GM18517 (cell line): Measurements from ENCODE around the gene EPHA5.

Source experiments
- ATAC-seq: cut with Tn5 transposase; IDR thresholded peaks from one replicate; pipeline ENCODE4 v1.9.1; 2021; ENCODE audit warnings: mild to moderate bottlenecking, moderate library complexity; ENCODE audit not compliant: unreplicated experiment

EPHA5 gene

GRCh38 chr4:65635051-65635821, 35.1 kb downstream of the EPHA5 start:
- no peak for ATAC-seq

DNA sequence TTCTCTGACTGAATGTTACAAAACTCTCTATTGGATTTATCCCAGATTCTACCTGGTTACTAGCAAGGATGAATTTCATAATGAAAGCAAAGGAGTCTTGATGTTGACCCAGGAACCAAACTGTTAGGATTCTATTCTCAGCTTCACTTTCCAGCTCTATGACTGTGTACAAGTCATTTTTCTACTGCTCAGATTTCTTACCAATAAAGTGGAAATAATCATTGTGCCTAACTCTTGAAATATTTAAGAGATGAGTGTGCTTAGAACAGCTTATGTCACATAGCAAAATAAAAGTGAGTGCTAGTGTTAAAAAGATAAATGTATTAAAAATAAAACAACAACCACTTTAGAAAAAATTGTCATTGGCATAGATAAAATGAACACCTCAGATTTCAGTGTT, 45.6 kb downstream of the EPHA5 start:
- ATAC-seq, result no peak

- no peak for ATAC-seq
These were observed 46.8 kb downstream of the EPHA5 start for GRCh38 chr4:65623506-65623905.

- ATAC-seq, result no peak
These were observed 52.9 kb downstream of the EPHA5 start for GRCh38 chr4:65617416-65617815.

GRCh38 chr4:65604515-65604914, 65.8 kb downstream of the EPHA5 start:
- ATAC-seq, result no peak

- ATAC-seq, result no peak
These were observed 69.6 kb downstream of the EPHA5 start for GRCh38 chr4:65600656-65601055.

- ATAC-seq, result no peak
These were observed 70.9 kb downstream of the EPHA5 start for GRCh38 chr4:65599340-65599739.

DNA sequence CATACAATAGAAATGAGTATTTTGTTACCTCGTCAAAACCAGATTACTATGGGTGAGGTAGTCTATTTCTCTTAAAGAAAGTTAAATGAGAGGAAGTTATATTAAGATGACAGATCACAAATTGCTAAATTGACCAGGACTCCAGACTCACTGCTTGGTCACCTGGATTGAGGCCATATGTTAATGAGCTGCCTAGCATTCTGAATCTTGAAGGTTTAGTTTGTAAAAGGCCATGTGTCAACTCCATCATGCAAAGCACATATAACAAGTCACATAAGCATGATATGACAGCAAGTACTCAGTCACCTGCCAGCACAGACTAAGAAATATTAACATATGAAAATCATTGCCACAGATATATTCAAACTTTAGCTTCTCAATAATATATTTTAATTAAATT, 72.6 kb downstream of the EPHA5 start:
- no peak for ATAC-seq

DNA sequence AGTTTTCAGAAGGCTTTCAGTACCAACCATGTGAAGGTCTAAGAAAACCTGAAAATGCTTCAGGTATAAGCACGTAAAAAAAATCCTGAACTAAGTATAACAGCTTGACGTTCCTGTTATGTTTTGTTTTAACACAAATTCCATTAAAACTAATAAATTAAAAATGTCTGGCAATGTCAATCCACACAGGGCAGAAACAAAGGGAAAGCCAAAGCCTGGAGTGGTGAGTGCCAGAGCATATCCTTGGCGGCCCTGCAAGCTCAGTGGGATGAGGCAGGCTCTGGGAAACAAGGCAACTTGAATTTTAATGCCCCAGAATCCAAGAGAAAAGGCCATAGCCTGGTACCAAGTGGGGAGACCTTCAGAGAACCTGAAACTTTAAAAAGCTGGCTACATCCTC, 78.2 kb downstream of the EPHA5 start:
- no peak for ATAC-seq

GRCh38 chr4:65589921-65590320, 80.4 kb downstream of the EPHA5 start:
- no peak for ATAC-seq

- no peak for ATAC-seq
These were observed 81.0 kb downstream of the EPHA5 start for GRCh38 chr4:65589331-65589730.

DNA sequence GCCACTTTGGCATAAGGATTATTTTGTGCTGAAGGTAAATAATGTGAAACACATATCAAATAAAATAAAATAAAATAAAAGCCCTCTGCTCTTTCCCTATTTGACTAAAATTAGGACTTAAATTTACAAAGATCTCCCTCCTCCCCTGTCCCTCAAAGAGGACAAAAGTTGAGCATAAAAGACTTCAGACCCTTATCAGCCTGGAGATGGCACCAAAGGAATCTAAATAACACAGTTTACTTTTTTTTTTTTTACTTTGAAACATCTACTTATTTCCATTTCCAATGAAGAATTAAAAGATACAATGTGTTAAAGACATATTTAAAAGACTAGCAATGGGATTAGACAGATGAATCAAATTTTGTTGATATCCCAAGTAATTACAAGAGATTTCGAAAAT, 89.7 kb downstream of the EPHA5 start:
- ATAC-seq, result no peak

GRCh38 chr4:65566473-65566872, 103.8 kb downstream of the EPHA5 start:
- no peak for ATAC-seq

DNA sequence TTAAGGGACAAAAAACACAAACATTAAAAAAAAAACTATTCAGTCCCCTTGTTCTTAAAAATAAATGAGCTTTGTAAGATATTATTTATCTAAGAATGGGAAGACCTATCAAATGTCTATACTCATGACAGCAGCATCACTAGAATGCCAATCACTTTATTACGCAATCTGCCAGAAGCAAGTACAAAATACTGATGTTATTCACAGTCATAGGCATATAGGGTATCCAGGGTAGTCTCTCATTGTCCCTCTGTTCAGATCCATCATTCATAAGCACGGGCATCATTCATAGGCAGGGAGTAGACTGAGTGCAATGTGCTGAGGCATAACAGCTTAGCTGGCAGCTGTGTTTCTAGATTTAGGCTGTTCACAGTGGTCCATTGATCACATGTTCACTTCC, 109.1 kb downstream of the EPHA5 start:
- no peak for ATAC-seq

GRCh38 chr4:65559270-65559669, 111.0 kb downstream of the EPHA5 start:
- ATAC-seq, result no peak

DNA sequence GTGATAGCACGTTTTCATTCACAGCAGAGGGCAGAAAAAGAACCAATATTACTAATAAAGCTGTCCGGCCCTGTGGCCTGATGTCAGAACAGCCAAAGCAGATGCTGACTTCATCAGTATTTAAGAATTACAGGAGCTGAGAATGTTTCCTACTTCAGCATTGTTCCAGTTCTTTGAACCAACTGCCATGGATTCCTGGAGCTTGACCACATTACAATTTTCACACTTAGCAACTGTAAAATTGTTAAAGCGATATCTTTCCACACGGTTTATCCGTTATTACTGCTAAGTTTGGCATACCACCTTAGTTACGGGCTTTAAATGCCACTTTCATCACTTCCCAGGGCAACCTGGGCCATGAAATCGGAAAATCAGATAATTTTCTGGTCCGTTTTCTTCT, 118.2 kb downstream of the EPHA5 start:
- ATAC-seq, result no peak

DNA sequence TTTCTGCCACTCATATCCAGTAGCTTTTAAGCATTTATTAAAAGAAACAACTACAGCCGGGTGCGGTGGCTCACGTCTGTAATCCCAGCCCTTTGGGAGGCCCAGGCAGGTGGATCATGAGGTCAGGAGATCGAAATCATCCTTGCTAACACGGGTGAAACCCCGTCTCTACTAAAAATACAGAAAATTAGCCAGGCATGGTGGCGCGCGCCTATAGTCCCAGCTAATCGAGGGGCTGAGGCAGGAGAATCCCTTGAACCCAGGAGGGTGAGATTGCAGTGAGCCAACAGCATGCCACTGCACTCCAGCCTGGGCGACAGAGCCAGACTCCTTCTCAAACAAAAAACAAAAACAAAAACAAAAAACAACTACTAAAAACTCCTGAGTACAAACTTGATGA, 119.8 kb downstream of the EPHA5 start:
- ATAC-seq, result no peak

- ATAC-seq, result no peak
These were observed 123.3 kb downstream of the EPHA5 start for GRCh38 chr4:65546882-65547416.

- ATAC-seq, result no peak
These were observed 131.7 kb downstream of the EPHA5 start for GRCh38 chr4:65538571-65538970.

DNA sequence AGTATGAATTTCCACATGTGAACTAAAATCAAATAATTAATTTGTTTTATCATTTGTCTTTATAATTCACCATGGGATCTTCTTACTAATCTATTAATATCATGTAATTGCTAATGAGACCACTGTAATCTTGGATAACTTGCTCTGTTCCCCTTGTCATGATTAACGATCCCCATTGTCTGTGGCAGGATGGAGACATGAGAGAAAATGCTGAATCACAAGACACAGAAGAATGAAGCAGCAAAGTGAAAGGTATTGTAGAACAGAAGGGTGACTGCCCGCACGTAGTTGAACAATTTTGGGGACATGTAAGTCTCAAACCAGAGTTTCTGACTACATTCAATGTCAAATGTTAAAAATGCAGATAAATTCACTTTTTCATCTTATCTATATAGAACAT, 135.2 kb downstream of the EPHA5 start:
- ATAC-seq, result no peak

DNA sequence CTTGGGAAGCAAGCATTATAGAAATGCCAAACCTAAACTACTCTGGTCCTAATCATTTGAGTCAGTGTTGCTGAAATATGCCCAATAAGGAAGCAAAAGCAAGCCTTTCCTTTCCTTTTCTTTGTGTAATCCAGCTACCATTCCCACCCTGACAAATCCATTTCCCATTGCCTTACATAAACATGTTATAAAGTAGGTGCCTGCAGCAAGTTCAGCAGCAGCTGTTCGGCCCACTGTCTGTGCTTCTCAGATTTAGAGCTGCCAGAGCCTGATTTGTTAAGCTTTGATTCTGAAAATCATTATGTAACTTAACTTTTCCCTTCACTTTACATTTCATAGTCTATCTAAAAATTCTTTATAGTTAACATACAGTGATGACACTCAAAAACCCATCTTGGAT, 148.6 kb downstream of the EPHA5 start:
- ATAC-seq, result no peak

GRCh38 chr4:65515646-65516045, 154.6 kb downstream of the EPHA5 start:
- no peak for ATAC-seq

GRCh38 chr4:65510976-65511375, 159.3 kb downstream of the EPHA5 start:
- ATAC-seq, result no peak
